K562 (cell line): ENCODE data around the gene TRAF3IP1. TPM values are rescaled to one million over a fixed set of nuclear protein-coding genes. Genes with fewer than 3 reads are reported as not detected.
A peak's percentile ranks its signal among the peaks of the same experiment; 100 is the strongest.

Source experiments
- ATAC-seq: fragments of 200-7000 bp; cut with Tn5 transposase; 3 replicates; pipeline ENCODE4 v1.9.1; 2020; ENCODE audit warnings: moderate library complexity
- BruUV-seq: library from RNA; stranded (reverse); fragments of 400-500 nt; replicated peaks from 2 replicates; lab custom pipeline; 2021; lab: Mats Ljungman, UMichigan
- CTCF ChIA-PET: fragments of 300-600 bp; formaldehyde crosslinking; extraction: SDS; loops from one replicate; lab custom pipeline; 2021; ENCODE audit warnings: low intra/inter-chr PET ratio; lab: Yijun Ruan, JAX
- POLR2A ChIA-PET: fragments of 300-600, 350-650 bp; sonication (Branson Sonifier 250); formaldehyde crosslinking; extraction: SDS; loops from one replicate; lab custom pipeline; 2021; ENCODE audit warnings: antibody characterized with exemption, inconsistent platforms; lab: Yijun Ruan, JAX
- DNase-seq, 4 experiments: peaks; one replicate each; pipeline versions ENCODE4 v3.0.0 to v3.0.0-alpha.2; 2011 to 2018; ENCODE audit warnings: low spot score in 3 of 4, mixed read lengths in 3 of 4; ENCODE audit errors: extremely low read depth in 1 of 4
- FAIRE-seq: peaks from 2 replicates; lab custom pipeline; 2011; peaks lifted over from hg19 to GRCh38; lab: Jason Lieb, UNC
- H2AFZ ChIP-seq: 2 replicates; pipeline ENCODE4 v1.6.0; 2011; ENCODE audit warnings: low read depth, low read length, control low read depth, inconsistent platforms
- H3K27ac ChIP-seq: fragments of 200-600 bp; 3 replicates; pipeline ENCODE4 v1.8.0; 2011; ENCODE audit warnings: low read depth, mild to moderate bottlenecking, control low read depth, inconsistent platforms, low read length, moderate library complexity, mixed read lengths; ENCODE audit errors: extremely low read depth
- H3K27me3 ChIP-seq, 2 experiments: fragments of 300-600 bp in 1 of 2; 2 replicates in 1 of 2; 3 replicates in 1 of 2; pipeline versions ENCODE4 v1.6.0 to v1.8.0; 2011; ENCODE audit warnings: inconsistent platforms in 2 of 2, low read length in 2 of 2, mild to moderate bottlenecking in 1 of 2, mixed read lengths in 1 of 2, moderate library complexity in 1 of 2; ENCODE audit not compliant: control insufficient read depth in 2 of 2, insufficient read depth in 2 of 2
- H3K36me3 ChIP-seq: fragments of 300-600 bp; 3 replicates; pipeline ENCODE4 v1.8.0; 2011; ENCODE audit warnings: mild to moderate bottlenecking, low read length, inconsistent platforms; ENCODE audit not compliant: control insufficient read depth, insufficient read depth
- H3K4me1 ChIP-seq, 2 experiments: fragments of 200-600 bp in 1 of 2; replicated peaks in 1 of 2; 2 replicates in 1 of 2; 3 replicates in 1 of 2; pipeline versions ENCODE4 v1.5.1 to v1.8.0; 2011; ENCODE audit warnings: inconsistent platforms in 2 of 2, low read length in 2 of 2, mild to moderate bottlenecking in 1 of 2, mixed read lengths in 1 of 2, moderate library complexity in 1 of 2; ENCODE audit not compliant: control insufficient read depth in 2 of 2, insufficient read depth in 2 of 2
- H3K4me2 ChIP-seq: 2 replicates; pipeline ENCODE4 v1.6.1; 2011; ENCODE audit warnings: low read length, control low read depth, inconsistent platforms, mixed read lengths; ENCODE audit not compliant: insufficient read depth
- H3K4me3 ChIP-seq: fragments of 200-600 bp; sonication (generic), shearing (Covaris generic); 2 replicates; pipeline ENCODE4 v1.5.1; 2016; ENCODE audit warnings: control low read depth, inconsistent platforms
- H3K79me2 ChIP-seq: fragments of 200-600 bp; 3 replicates; pipeline ENCODE4 v1.8.0; 2011; ENCODE audit warnings: low read length, inconsistent platforms; ENCODE audit not compliant: control insufficient read depth, insufficient read depth
- H3K9ac ChIP-seq, 2 experiments: 2 replicates each; pipeline versions ENCODE4 v1.6.0 to v1.6.1; 2011; ENCODE audit warnings: low read depth in 2 of 2, low read length in 2 of 2, control low read depth in 1 of 2, inconsistent platforms in 1 of 2, mild to moderate bottlenecking in 1 of 2, mixed read lengths in 1 of 2; ENCODE audit not compliant: insufficient read depth in 1 of 2
- H3K9me1 ChIP-seq: one replicate; pipeline ENCODE4 v1.6.0; 2011; ENCODE audit warnings: inconsistent platforms, mild to moderate bottlenecking, low read length, moderate library complexity; ENCODE audit not compliant: control insufficient read depth, insufficient read depth
- H3K9me3 ChIP-seq: replicated peaks from 2 replicates; pipeline ENCODE4 v1.5.1; 2011; ENCODE audit warnings: low read depth, low read length, inconsistent platforms; ENCODE audit not compliant: control insufficient read depth, insufficient read depth
- H4K20me1 ChIP-seq: replicated peaks from 2 replicates; pipeline ENCODE4 v1.6.1; 2011; ENCODE audit warnings: low read length, inconsistent platforms, mixed read lengths; ENCODE audit not compliant: control insufficient read depth, insufficient read depth
- MAFG ChIP-seq: fragments of 450-650 bp; conservative IDR thresholded peaks from 2 replicates; pipeline ENCODE4 v1.6.1; 2016; ENCODE audit warnings: missing genetic modification characterization, missing compliant biosample characterization
- STAG1 ChIP-seq: sonication (generic); formaldehyde crosslinking; IDR thresholded peaks from 2 replicates; pipeline ENCODE4 v1.5.0; 2020; ENCODE audit warnings: missing genetic modification reagents, borderline replicate concordance
- ZNF263 ChIP-seq: sonication (generic); formaldehyde crosslinking; IDR thresholded peaks from 2 replicates; pipeline ENCODE4 v1.8.0; 2022; ENCODE audit warnings: mild to moderate bottlenecking, missing genetic modification reagents, borderline replicate concordance
- WGBS: fragments of 100-300 bp; shearing (Covaris generic); methylation state at CpG from one replicate; pipeline ENCODE4 v1.1.6; 2016; ENCODE audit warnings: low coverage, mixed read lengths; ENCODE audit not compliant: insufficient coverage; ENCODE audit errors: missing lambda C conversion rate; 5-methylcytosine and 5-hydroxymethylcytosine counted together
- in situ Hi-C: fragments of 300-500 bp; cut with MboI; formaldehyde crosslinking; loops from 4 replicates; pipeline ENCODE4 v1.15.0; 2018; ENCODE audit warnings: inconsistent platforms, mixed read lengths
- intact Hi-C: fragments of 100-400 bp; cut with micrococcal nuclease; formaldehyde crosslinking; loops from 2 replicates; pipeline ENCODE4 v1.14.2; 2022
- polyA plus RNA-seq, 8 experiments: library from polyadenylated mRNA; depleted of rRNA in 4 of 8; stranded (reverse) in 5 of 8; unstranded in 3 of 8; fragments of >200 nt; fragmentation: Nextera tagmentation in 2 of 8; fragmentation: Illumina TruSeq in 1 of 8; extraction: Ambion mirVana in 2 of 8; extraction: Trizol in 1 of 8; gene quantifications; 2 replicates each; pipeline versions ENCODE4 v1.2.1 to v1.2.3, GENCODE V29; 2011 to 2014; ENCODE audit warnings: inconsistent platforms in 1 of 8, missing spikeins in 1 of 8
- total RNA-seq, 7 experiments: library from RNA; depleted of rRNA in 6 of 7; stranded (reverse); fragments of >200 nt in 6 of 7; fragmentation: Illumina TruSeq in 2 of 7; extraction: Trizol in 2 of 7; gene quantifications; 2 replicates each; pipeline versions ENCODE4 v1.2.1 to v1.2.3, GENCODE V29; 2011 to 2021; ENCODE audit warnings: low replicate concordance in 1 of 7
- TF ChIP-seq, protein P1 (sequence below): fragments of 450-650 bp; IDR thresholded peaks from 2 replicates; pipeline ENCODE4 v1.6.1; 2016

TRAF3IP1 gene
- total and polyA plus RNA-seq, 9 of the 15 experiments (the other 6 are each of a cell fraction or from before 2014, with no cell fraction given): 1.3 to 7.4 (median 3.4) TPM

DNA sequence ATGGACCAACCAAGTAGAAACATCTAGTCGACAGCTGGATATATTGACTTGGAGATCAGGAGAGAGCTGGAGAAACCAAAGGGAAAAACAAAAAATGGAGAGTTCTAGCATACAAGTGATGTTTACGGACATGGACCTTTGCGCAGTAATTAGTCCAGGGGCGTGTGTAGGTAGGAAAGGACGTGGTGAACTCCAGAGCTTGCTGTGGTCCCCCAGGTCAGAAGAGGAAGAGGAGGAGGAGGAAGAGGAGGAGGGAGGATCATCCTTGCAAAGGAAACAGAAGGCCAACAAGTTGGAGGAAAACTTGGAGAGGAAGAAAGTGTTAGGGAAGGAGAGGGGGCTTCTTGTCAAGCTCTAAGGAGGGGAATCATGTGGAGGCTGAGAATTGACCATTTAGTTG lies 17.5 kb downstream of the TRAF3IP1 start:
- H3K27ac ChIP-seq: no peak overlapping the region
- intact Hi-C loops: no loop called here
- no peak overlapping the region for H3K9ac ChIP-seq
- H3K27me3 ChIP-seq: no peaks in the 10 kb centered on the region
- no peaks in the 10 kb centered on the region for H3K9me1 ChIP-seq
- ChIA-PET POLR2A (no interaction called here), CTCF (no interaction called here)
- FAIRE-seq: no peak
- 46% methylated on average over 4 of the region's 5 CpGs for WGBS
- H4K20me1 ChIP-seq: no peaks in the 10 kb centered on the region
- ATAC-seq: no peak
- TF ChIP-seq ZNF263 (0 out of 2 replicates have a peak, but pooled peaks have one; percentile 33), STAG1 (no peak)
- H3K4me1 ChIP-seq: no peaks in the 10 kb centered on the region; a peak in 1 of 5 replicates
- no peak for DNase-seq
- in situ Hi-C loops: no loop called here
- no peak overlapping the region for H3K4me3 ChIP-seq
- no peak overlapping the region for H2AFZ ChIP-seq
- BruUV-seq: no TSS peak
- H3K4me2 ChIP-seq: no peak overlapping the region
- H3K9me3 ChIP-seq: no peaks in the 10 kb centered on the region
- H3K36me3 ChIP-seq: peaks cover 5% of the 10 kb centered on the region; the same call in 1 of the 3 replicates
- no peaks in the 10 kb centered on the region for H3K79me2 ChIP-seq

- H3K27ac ChIP-seq: no peak overlapping the region
- no TSS peak for BruUV-seq
- H3K9ac ChIP-seq: no peak overlapping the region
- H2AFZ ChIP-seq: no peak overlapping the region
- H4K20me1 ChIP-seq: no peaks in the 10 kb centered on the region
- peak; percentile 70; the same call in 2 of the 3 replicates for ATAC-seq
- no peak for TF ChIP-seq MAFG (tag)
- TF ChIP-seq, protein P1, sequence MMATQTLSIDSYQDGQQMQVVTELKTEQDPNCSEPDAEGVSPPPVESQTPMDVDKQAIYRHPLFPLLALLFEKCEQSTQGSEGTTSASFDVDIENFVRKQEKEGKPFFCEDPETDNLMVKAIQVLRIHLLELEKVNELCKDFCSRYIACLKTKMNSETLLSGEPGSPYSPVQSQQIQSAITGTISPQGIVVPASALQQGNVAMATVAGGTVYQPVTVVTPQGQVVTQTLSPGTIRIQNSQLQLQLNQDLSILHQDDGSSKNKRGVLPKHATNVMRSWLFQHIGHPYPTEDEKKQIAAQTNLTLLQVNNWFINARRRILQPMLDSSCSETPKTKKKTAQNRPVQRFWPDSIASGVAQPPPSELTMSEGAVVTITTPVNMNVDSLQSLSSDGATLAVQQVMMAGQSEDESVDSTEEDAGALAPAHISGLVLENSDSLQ: 0 out of 2 replicates have a peak, but pooled peaks have one; percentile 8
- TF ChIP-seq, all 486 proteins: peak for 1
- Histone ChIP-seq H3K4me2 (no peak overlapping the region), H3K79me2 (no peaks in the 10 kb centered on the region), H3K36me3 (peaks cover 5% of the 10 kb centered on the region; the same call in 1 of the 3 replicates), H3K4me3 (no peak overlapping the region), H3K4me1 (no peaks in the 10 kb centered on the region; a peak in 1 of 5 replicates), H3K9me3 (no peaks in the 10 kb centered on the region), H3K27me3 (no peaks in the 10 kb centered on the region), H3K9me1 (no peaks in the 10 kb centered on the region)
- intact Hi-C loops: no loop called here
- CTCF ChIA-PET: no interaction called here
- WGBS: 63% methylated on average over 14 of the region's 15 CpGs
- no peak for FAIRE-seq
- DNase-seq: peak in 3 of 4 experiments; percentile 23 to 38 (median 33)
- in situ Hi-C loops: no loop called here
- POLR2A ChIA-PET: no interaction called here
Measured at GRCh38 chr2:238338710-238339394, 18.5 kb downstream of the TRAF3IP1 start.
